HG03066 (cell line): ENCODE measurements around the gene IL2.

Experiments used
- ATAC-seq: cut with Tn5 transposase; IDR thresholded peaks from one replicate; pipeline ENCODE4 v1.9.1; 2021; ENCODE audit warnings: low read depth; ENCODE audit not compliant: unreplicated experiment

The IL2 gene

DNA sequence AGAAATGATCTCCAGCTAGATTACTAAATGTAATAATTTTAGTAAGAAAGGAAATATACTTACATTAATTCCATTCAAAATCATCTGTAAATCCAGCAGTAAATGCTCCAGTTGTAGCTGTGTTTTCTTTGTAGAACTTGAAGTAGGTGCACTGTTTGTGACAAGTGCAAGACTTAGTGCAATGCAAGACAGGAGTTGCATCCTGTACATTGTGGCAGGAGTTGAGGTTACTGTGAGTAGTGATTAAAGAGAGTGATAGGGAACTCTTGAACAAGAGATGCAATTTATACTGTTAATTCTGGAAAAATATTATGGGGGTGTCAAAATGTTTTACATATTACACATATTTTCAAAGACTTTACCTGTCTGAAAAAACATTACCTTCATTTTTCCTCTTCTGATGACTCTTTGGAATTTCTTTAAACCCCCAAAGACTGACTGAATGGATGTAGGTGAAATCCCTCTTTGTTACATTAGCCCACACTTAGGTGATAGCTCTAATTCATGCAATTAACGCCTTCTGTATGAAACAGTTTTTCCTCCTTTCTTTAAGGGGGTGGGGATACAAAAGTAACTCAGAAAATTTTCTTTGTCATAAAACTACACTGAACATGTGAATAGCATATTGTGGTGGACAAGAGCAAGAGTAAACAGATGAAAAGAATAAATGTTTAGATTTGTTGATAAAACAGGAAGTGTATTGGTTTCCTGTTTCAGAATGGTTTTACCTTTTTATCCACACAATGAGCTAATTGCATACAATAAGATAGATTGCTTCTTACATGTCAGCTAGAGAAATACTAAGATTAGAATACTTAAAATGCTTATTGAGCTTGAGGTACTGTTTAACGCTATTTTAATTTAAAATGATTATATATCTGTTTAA, at the start of gene IL2:
Gene IL2, minus strand, starts transcription at position 495 of the 886 bp plus-strand sequence. Its CDS starts 285 bp downstream, at position 210.
- no peak for ATAC-seq

DNA sequence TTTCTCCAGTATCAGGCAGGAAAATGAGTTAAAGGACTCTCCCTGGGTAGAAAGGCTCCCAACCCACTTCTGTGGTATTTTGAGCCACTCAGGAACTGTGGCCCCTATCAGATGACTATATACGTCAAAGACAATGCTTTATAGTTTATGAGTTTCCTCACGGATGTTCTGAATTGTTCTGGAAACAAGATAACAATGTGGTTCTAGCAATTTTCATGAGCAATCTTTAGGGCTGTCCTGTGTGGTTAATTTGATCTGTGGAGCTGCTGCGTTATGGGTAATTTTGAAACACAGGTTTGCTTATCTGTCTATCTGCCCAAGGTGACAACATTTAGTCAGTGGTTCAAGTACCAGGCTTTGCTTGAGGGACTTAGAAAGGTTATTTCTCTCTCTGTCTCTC, 46.7 kb upstream of the IL2 start:
- ATAC-seq: no peak

- no peak for ATAC-seq
Measured at GRCh38 chr4:122500852-122501501, 44.5 kb upstream of the IL2 start.

GRCh38 chr4:122489061-122489460, 32.5 kb upstream of the IL2 start:
- ATAC-seq: no peak

DNA sequence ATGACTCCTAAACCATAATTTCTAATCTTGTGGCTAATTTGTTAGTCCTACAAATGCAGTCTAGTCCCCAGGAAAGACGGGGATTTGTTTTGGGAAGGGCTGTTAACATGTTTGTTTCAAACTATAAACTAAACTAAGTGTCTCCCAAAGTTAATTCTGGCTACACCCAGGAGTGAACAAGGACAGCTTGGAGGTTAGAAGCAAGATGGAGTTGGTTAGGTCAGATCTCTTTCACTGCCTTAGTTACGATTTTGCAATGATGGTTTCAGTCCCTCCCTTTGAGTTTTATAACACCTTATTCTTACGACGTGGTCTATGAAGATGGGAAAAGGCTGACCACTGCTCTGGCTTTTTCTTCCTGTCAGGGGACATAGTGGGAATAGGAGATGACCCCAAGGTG, 27.0 kb upstream of the IL2 start:
- no peak for ATAC-seq

GRCh38 chr4:122481766-122482405, 25.4 kb upstream of the IL2 start:
- no peak for ATAC-seq

DNA sequence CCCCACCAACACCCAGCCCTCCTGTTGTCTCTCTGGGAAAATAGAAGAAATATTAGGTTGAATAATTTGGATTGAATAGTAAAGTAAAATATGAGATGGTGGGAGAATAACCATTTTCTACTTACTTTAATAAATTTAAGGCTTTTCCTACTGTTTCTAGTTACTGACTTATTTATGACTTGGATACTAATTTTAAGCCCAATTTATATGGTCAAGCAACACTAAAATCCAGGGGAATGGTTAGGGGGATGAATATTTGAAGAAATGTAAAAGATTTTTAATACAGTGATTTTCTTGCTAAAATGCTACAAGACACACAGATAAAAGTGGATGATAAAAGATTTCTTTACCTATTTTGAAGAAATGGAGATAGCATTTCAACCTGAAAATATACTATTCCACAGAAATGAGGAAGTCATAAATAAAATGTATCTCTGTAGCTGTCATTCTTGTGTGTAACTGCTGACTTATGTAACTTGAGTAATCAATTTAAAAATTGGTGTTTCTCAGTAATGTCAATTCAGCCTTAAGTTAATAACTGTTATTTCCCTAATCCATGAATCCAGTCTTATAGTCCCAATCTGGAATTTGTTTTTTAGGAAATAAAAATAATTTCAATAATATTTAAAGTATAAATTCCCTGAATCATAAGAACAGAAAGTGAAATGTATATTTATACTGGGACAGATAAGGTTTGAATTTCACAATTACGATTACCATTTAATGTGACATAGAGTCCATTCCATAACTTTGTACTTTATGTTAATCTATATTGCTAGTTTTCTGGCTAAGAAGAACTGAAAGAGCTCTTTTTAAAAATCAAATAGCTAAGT, 24.3 kb upstream of the IL2 start:
- ATAC-seq: no peak

DNA sequence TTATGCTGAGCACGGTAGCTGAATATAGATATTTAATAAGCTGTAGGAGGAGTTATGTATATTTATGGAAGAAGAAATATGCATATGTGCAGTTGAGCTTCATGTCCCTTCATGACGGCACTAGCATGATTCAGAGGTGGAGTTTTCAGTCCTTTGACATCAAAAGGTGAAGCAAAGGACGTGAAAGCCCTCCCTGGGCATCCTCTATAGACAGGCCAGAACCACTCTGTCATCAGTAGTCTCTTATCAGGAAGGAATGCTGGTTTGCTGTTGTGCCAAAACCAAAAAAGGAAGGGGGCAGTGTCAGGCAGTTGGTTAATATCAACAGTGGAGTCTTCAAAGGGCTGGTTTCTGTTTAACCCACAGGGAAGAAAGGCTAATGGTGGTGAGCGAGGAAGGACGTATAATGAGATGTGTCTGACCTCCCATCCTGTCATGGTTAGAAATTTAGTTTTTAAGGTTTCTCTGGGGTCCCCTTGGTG, 23.5 kb upstream of the IL2 start:
- no peak for ATAC-seq

- no peak for ATAC-seq
Measured at GRCh38 chr4:122476745-122477144, 20.2 kb upstream of the IL2 start.

GRCh38 chr4:122476126-122476525, 19.6 kb upstream of the IL2 start:
- ATAC-seq: no peak

- ATAC-seq: no peak
Measured at GRCh38 chr4:122475233-122475632, 18.7 kb upstream of the IL2 start.

- no peak for ATAC-seq
Measured at GRCh38 chr4:122469457-122469856, 12.9 kb upstream of the IL2 start.

DNA sequence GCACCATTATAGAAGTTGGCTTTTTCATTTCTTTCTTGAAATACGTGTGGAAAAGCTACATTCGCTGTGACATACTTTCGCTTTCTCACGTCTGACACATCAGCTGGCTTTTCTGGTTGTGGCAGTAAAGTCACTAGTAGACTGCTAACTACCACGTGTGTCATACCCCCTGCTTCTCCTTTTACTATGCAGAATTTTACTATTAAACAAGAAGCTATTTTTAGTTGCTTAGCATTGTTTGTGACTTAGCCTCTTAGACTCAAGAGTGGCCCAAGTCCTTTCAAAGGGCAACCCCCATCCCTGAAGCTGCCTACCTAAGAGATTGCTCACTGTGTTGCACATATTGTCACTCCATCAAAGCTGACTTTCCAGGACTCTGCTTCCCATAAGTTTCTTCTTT, 2.1 kb upstream of the IL2 start:
- ATAC-seq: peak; percentile 80

GRCh38 chr4:122453384-122453995, 3.0 kb downstream of the IL2 start:
- no peak for ATAC-seq

- ATAC-seq: no peak
Measured at GRCh38 chr4:122450847-122451246, 5.7 kb downstream of the IL2 start.

DNA sequence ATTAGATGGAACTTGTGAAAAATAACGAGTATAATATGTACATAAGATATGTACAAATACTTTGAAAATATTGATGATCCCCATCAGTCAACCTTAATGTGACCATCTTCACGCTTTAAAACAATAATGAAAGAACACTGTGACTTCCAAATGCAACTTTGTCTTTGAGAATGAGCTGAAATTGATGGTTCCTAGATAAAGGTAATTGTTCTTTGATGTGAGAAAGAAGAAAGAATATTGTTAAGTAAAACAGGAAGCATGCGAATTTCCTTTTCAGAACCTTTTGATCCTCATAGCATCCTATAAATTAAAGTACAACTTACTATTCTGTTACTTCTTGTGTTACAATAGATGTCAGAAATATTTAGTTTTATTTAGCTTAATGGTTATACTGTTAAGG, 22.2 kb downstream of the IL2 start:
- no peak for ATAC-seq

DNA sequence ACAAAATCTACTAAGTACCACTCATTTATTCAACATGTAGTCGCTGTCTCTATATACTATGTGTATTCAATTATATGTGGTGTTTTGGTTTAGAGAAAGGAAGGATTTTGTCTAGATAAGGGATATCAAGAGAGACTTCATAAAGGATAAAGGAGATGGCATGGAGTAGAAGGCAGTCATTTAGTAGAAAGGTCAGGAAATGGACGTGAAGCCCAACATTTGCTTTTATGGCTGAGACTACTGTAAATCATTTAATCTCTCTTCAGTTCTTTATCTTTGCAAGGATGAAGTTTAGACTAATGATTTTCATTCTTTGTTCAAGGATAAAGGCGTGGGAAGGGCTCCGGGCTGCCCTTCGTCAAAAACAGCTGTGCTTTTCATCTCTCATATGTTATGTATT, 25.2 kb downstream of the IL2 start:
- ATAC-seq: no peak

GRCh38 chr4:122423246-122423645, 33.3 kb downstream of the IL2 start:
- no peak for ATAC-seq

DNA sequence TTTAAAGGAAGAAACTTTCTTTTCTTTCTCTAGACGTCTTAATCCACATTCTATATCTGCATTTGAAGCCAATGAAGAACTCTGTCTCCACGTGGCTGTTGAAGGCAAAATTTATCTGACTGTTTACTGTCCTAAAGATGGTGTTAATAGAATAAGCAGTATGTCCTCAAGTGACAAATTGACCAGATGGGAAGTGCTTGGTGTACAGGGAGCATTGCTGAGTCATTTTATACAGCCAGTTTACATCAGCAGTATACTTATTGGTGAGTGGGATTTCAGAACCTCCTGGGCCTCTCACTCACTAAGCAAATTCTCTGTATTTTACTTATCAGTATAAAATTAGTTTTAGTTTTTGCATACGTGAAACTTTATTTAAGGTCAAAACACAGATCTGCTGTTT, 44.0 kb downstream of the IL2 start:
- ATAC-seq: no peak

DNA sequence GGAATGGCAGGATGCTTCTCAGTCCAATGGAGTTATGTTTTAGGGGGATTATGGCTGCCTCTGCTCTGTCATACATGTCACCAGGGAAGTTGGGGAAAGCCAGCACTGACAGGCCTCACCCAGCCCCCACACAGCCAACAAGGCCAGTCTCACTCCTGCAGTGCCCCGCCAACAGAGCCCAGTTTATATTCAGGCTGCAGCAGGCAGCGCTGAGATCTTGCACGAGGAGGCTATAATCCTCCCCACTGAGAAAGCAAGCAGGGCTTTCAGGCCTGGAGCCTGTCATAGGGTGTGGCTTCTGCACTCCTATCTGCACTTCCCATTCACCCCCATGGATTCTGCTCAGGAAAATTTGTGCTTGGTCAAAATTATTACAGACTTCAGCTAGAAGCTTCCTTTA, 52.7 kb downstream of the IL2 start:
- no peak for ATAC-seq
